ENCODE results near the gene SERPINA7.
"Not testable (repeated sequence)": the region's sequence is repeated elsewhere in the genome, so short reads cannot be mapped to it uniquely, and the experiment has no call there.

SERPINA7 gene, protein sequence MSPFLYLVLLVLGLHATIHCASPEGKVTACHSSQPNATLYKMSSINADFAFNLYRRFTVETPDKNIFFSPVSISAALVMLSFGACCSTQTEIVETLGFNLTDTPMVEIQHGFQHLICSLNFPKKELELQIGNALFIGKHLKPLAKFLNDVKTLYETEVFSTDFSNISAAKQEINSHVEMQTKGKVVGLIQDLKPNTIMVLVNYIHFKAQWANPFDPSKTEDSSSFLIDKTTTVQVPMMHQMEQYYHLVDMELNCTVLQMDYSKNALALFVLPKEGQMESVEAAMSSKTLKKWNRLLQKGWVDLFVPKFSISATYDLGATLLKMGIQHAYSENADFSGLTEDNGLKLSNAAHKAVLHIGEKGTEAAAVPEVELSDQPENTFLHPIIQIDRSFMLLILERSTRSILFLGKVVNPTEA

DNA sequence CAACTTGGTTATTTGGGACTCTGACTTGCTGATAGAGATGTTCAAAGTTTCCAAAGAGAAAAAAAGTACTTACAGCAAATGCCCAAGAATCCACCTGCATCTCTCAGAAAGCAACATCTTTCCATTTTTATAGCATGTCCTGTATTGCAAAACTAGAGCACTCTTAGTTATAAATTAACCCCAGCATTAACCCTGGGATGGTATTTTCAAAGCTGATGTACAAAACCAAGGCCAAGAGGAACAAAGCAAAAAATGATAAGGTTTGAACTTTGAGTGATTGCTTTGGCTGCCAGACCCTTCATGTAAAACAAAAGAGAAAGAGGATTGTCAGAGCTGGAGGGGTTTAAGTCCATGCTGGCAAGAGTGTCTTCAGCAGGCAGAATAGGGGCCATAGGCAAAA is at the start of gene SERPINA7:
SERPINA7 (minus strand) TSS at position 103 of the 400 bp plus-strand sequence. CDS start 1,669 bp downstream, outside the sequence.
- DNase-seq, result no peak

DNA sequence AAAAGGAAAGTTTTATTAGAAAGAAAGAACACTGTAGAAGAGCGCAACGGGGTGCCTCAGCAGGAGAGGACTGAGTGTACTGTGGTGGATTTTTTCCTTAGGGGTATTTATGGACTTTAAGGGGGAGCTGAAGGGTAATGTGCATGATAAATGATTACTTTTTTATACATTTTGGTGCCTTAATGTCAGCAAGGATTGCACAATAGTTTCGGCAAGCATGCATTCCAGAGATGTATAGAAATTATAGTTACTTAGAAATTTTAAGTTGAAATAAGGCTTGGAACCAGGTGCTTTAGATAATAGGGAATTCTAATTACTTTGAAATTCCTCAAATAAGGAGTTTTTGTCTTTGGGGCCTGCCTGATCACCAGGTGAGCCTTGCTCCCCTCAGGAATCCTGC is 30.5 kb upstream of the SERPINA7 start:
- DNase-seq, result no peak

DNA sequence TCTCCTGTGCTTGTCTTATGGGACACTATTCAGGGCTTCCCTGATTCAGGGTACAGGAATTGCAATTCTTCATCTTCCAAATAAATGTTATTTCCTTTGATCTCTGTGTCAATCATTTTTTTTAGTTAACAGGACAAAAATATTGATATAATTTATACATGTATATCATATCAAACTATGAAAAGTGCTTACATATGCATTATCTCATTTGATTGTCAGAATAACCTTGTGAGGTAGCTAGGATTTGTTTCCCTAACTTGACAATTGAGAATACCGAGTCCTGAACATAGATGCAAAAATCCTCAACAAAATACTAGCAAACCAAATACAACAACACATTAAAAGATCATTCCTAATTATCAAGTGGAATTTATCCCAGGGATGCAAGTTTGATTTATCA is 11.5 kb upstream of the SERPINA7 start:
- DNase-seq, result no peak

DNA sequence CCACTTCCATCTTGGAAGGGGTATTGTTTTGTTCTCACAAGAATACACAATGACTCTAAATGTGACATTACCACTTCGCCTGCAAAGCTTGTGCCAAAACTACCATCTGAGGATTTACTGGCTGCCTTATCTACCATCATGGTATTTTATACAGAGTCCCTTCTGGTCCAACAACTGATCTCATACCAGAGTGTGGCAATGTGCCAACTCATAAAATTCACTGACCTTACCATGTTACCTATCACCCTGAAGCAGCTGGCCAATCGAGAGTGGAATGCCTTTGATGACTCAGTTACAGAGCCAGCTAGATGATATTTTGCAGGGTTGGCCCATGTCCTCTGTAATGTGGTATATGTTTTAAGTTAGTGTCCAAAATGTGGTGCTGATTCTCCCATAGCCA is 3.8 kb upstream of the SERPINA7 start:
- no peak for DNase-seq

DNA sequence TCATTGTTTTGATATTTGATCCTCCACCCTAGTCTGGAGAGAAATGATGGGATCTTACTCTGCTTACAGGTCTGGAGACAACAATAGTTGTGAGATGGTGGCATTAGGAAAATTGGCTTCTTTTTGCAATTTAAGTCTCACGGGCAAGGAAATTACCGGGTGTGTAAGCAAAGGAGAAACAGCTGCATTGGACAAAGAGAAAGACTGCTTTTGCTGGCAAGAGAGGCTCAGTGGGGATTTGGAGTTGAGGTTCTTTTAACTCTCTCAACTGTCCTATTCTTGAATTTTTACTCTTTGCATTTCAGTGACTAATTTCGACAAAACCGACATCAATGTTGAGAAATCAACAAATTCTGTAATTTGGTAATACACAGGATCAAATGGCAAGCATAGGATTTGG is 2.3 kb upstream of the SERPINA7 start:
- no peak for DNase-seq

DNA sequence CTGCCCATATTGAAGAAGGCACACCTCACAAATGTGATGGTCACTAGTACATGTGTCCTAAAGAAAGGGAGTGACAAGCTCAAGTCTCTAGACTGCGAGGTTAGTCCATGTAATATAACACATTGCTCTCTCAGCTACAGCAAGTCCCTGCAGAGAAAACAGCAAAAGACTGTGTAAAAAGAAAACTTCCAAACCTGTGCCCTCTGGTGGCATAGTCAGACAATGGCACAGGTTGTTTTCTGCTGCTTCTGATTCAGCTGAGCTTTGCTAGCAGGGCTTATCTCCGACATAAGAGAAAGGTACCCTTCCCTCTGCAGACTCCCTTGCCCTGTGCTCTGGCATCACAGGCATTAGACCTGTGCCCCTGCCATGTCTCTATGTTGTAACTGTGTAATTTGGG is 1.4 kb upstream of the SERPINA7 start:
- DNase-seq, result no peak

DNA sequence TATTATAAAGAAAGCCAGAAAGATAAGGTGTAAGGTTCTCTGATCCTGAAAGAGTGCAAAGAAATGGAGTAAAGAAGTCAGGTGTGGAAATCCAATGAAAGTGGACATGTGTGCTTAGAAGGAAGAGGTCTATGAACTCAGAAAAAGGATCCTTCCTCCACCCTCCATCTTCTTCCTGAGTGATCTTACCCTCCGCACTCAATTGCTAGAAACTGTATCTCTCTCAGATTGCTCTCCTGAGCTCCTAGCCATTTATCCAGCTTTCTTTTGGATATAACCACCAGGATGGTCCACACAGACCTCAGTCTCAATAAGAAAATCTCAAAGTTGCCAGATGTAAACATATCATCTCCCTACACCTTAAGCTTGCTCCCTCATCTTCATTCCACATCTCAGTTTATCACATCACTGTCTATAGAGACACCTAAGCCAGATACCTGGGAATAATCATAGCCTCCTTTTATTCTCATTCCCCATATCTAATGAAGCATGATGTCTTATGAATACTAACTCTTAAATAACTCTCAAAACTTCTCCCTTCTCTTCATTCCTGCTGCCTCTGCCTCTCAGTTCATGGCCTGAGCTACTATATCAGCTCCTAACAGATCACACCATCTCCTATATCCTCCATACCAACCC is 573 bp downstream of the SERPINA7 start:
- no peak for DNase-seq

DNA sequence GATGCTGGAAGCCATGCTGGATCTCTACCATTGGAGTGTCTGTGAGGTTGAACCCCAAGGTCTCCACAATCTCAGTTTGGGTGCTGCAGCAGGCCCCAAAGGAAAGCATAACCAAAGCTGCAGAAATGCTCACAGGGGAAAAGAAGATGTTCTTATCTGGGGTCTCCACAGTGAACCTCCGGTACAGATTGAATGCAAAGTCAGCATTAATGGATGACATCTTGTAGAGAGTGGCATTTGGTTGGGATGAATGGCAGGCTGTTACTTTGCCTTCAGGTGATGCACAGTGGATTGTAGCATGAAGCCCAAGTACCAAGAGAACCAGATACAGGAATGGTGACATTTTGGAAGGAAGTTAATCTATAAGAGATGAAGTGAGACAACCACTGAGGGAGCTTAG is 1.8 kb downstream of the SERPINA7 start:
- DNase-seq, result no peak

DNA sequence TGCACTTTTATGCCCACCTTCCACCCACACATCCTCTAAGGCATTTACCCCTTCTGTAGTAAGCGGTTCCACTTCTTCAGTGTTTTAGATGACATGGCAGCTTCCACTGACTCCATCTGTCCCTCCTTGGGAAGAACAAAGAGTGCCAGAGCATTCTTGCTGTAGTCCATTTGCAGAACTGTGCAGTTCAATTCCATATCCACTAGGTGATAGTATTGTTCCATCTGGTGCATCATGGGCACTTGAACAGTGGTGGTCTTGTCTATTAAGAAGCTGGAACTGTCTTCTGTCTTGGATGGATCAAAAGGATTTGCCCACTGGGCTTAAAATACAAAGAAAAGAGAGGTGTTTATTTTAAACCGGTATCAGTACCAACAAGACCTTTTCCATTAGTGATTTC is 3.5 kb downstream of the SERPINA7 start:
- DNase-seq, result no peak

DNA sequence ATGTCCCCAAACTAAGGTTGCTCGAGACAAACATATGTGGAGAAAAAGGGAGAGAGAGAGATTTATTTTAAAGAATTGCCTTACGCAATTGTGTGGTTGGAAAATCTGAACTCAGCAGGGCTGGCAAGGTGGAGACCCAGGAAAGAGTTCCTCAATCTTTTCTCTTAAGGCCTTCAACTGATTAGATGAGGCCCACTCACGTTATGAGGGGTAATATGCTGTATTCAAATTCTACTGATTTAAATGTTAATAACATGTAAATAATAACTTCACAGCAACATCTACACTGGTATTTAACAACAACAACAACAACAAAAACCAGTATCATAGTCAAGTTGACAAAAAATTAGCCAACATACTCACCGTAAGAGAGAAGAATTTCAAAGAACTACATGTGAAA is 14.6 kb downstream of the SERPINA7 start:
- DNase-seq, result no peak

DNA sequence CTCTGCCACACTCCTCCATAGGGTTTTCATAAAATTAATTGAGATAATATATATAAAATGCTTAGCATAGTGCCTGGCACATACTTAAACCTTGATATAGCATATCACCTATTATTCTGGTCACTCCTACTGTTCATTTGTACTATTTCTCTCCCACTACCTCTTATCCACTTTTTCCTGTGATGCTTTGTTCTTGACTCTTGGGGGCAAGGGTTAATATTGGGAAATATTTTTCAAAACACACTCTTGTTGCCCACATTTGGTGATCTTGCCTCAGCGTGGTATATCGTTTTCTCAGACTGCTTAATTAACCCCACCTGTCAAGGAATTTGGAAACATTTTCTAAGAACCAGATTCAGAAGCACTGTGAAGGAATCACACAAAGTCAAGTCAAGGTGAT is 16.3 kb downstream of the SERPINA7 start:
- no peak for DNase-seq

DNA sequence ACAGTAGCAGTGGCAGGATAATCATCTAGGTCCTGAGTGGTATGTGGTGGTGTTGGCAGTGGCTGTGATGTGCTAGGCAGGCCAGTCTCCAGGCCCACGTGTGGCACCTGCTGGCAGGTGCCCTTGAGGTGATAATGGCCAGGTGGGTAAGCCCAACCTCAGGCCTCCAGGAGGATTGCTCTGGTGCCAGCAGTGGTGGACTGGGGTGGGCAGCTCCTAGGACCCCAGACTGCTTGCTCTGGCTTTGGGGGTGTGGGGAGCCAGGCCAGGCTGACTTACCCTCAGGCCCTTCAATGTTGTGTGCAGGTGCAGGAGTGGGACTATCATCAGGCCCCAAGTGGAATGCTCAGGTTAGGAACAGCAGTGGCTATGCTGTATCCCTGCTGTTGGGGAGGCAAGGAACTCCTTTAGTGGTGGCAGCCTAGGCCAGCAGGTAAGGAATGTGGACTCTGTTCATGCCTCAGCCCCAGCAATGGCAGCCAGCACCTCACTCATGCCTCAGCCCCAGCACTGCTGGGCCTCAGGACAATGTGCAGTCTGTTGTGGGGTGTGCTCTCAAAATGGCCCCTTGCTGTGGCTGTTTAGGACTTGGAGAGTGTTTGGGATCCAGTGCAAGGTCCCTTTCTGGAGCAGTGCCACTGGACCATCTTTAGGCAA is 24.3 kb downstream of the SERPINA7 start:
- no peak for DNase-seq

DNA sequence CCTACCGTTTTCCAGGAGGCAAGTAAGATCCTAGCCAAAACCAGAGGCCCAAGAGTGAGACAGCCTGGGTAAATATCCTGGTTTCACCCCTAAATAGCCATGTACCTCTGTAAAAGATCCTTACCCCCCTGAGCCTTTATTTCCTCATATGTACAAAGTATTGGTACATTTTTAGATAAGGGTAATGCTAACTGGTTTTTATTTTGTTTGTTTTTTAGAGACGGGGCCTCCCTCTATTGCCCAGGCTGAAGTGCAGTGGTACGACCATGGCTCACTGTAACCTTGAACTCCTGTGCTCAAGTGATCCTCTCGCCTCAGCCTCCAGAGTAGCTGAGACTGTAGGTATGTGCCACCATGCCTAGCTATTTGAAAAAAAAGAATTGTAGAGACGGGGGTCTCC is 29.4 kb downstream of the SERPINA7 start:
- DNase-seq, result no peak

DNA sequence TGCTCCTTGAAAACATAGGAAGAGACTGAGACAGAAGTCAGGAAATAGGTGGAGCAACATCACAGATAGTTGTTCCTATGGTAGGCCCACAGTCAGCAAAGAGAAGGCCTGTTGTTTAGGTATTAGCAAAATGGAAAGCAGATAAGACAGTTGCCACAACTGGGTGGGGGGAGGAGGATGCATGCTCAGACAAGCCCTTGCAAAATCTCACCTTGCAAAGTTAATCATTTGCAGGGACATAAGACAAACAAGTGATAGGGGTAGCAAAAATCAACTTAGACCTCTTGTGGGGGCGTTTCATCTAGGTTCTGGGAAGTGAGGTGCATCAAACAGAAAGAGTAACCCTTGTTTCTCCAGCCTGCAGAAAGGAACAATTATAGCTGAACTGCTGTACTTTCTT is 30.7 kb downstream of the SERPINA7 start:
- DNase-seq, result no peak

DNA sequence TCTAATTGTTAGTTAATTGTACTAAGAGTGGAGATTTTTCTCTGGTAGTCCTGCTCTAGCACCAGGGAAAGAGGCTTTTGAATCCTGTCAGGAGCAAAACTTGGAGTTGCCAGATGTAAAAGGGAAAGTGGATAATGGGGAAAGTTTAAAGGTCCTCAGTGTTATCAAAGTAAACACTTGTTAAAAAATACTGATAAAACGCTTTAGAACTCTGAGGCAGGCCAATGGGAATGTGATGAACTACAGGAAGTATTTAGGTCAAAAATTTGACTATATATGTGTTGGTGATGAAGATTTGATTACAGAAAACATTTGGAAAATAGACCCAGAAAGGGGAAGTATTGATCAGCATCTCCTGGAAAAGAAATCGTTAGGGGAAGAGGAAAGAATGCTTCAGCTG is 32.8 kb downstream of the SERPINA7 start:
- DNase-seq, result no peak

DNA sequence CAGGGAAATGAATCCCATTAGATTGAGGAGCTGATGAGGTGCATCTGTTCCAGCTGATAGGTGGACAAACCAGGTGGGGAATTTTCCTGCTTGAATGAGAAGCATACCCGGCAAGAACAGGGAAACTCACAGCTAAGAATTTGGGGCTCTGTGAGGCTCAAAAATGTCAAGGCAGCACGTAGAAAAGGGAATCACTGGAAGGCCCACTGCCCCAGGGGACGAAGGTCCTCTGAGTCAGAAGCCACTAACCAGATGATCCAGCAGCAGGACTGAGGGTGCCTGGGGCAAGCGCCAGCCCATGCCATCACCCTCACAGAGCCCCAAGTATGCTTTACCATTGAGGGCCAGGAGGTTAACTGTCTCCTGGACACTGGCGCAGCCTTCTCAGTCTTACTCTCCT is 37.9 kb downstream of the SERPINA7 start:
- DNase-seq, result not testable (repeated sequence)

DNA sequence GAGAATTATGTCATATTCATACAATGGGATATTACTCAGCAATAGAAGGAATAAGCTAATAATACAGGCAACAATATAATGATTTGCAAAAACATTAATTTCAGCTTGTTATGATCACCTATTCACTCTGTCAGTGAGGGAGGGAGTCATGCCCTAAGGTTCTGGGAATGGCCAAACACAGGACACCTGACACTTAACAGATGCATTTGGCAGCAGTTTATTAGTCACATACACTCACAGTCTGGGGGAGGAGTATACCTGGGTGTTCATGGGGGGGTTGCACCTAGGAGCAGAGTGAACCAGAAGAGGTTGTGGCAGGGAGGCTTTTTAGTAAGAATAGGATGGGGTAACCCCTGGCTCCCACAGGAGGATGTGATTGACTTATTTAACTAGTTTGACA is 38.3 kb downstream of the SERPINA7 start:
- DNase-seq, result no peak

DNA sequence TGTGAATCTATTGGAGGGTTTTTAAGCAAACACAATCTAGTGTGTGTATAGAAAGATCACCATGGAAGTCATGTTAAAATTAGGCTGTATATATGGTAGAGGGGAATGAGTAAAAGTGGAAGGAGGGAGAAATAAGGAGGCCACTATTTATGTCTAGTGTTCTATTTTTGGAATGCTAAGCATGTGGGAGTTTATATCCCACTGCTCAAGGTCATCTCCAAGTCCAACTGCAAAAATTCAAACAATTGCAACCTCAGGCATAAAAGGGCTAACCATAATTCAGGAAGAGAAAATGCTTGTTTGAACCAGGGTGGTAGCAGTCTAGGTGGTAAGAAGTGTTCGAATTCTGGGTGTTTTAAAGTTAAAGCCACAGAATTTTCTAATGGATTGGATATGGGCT is 39.2 kb downstream of the SERPINA7 start:
- DNase-seq, result no peak

DNA sequence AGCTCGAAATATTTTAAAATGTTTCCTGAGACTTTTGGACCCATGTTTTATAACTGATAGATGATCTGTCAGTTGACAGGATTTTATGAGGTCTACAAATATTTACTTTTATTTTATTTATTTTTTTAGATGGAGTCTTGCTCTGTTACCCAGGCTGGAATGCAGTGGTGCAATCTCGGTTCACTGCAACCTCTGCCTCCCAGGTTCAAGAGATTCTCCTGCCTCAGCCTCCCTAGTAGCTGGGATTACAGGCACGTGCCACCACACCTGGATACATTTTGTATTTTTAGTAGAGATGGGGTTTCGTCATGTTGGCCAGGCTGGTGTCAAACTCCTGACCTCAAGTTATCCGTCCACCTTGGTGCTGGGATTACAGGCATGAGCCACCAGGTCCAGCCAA is 50.0 kb downstream of the SERPINA7 start:
- not testable (repeated sequence) for DNase-seq
